Measurements from ENCODE around the gene MSANTD7.

DNA sequence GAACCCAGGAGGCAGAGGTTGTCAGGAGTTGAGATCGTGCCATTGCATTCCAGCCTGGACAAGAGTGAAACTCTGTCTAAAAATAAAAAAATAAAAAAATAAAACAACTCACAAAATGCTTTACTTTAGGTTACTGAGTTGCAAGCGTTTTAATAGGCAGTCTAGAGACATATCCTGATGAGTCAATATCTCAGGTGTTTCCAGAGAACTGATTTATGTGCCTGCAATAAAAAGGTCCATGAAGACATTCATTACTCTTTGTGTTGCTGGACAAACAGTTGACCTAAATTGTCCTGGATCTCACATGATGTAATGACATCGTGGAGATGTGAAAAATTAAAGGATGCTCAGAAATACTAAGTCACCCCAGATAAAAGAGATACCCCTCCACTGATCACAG lies 31.8 kb upstream of the MSANTD7 start:
- TF ChIP-seq, protein P1, sequence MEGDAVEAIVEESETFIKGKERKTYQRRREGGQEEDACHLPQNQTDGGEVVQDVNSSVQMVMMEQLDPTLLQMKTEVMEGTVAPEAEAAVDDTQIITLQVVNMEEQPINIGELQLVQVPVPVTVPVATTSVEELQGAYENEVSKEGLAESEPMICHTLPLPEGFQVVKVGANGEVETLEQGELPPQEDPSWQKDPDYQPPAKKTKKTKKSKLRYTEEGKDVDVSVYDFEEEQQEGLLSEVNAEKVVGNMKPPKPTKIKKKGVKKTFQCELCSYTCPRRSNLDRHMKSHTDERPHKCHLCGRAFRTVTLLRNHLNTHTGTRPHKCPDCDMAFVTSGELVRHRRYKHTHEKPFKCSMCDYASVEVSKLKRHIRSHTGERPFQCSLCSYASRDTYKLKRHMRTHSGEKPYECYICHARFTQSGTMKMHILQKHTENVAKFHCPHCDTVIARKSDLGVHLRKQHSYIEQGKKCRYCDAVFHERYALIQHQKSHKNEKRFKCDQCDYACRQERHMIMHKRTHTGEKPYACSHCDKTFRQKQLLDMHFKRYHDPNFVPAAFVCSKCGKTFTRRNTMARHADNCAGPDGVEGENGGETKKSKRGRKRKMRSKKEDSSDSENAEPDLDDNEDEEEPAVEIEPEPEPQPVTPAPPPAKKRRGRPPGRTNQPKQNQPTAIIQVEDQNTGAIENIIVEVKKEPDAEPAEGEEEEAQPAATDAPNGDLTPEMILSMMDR (IDR thresholded peaks at IDR 0.05) = no peak
- no peak for TF ChIP-seq POLR2A (IDR thresholded peaks at IDR 0.05)
- TF ChIP-seq POLR2AphosphoS5 (IDR thresholded peaks at IDR 0.05) = no peak
